WTC11 (cell line): Measurements from ENCODE around the gene ASCC1.

Experiments used
- ATF3 ChIP-seq: sonication (generic); formaldehyde crosslinking; conservative IDR thresholded peaks from 2 replicates; pipeline ENCODE4 v1.8.1; 2022; ENCODE audit warnings: mild to moderate bottlenecking, missing genetic modification reagents
- CREB1 ChIP-seq: sonication (generic); formaldehyde crosslinking; IDR thresholded peaks from 2 replicates; pipeline ENCODE4 v1.8.0; 2023; ENCODE audit warnings: mild to moderate bottlenecking, missing genetic modification reagents
- CTCF ChIP-seq: fragments of 200-600 bp; IDR thresholded peaks from 2 replicates; pipeline ENCODE4 v1.8.0; 2022; ENCODE audit warnings: antibody characterized with exemption
- HMGA2 ChIP-seq: fragments of 250-450 bp; sonication (Bioruptor Pico); IDR thresholded peaks from 2 replicates; pipeline ENCODE4 v1.4.0; 2021; ENCODE audit warnings: mild to moderate bottlenecking, moderate library complexity
- SP1 ChIP-seq: sonication (generic); formaldehyde crosslinking; conservative IDR thresholded peaks from 2 replicates; pipeline ENCODE4 v1.8.1; 2022; ENCODE audit warnings: missing genetic modification reagents
- ZNF121 ChIP-seq: sonication (generic); formaldehyde crosslinking; IDR thresholded peaks from 2 replicates; pipeline ENCODE4 v1.8.0; 2023; ENCODE audit warnings: missing genetic modification reagents
- TF ChIP-seq, protein P1 (sequence below): sonication (generic); formaldehyde crosslinking; IDR thresholded peaks from 2 replicates; pipeline ENCODE4 v1.8.0; 2022; ENCODE audit warnings: missing genetic modification reagents

GRCh38 chr10:72177454-72177853 is 38.6 kb downstream of the ASCC1 start:
- TF ChIP-seq CTCF (no peak), CREB1 (no peak), SP1 (CRISPR knock-in tag) (no peak), ATF3 (CRISPR knock-in tag) (no peak), HMGA2 (CRISPR knock-in tag) (no peak), ZNF121 (CRISPR knock-in tag) (no peak)
- TF ChIP-seq, protein P1, sequence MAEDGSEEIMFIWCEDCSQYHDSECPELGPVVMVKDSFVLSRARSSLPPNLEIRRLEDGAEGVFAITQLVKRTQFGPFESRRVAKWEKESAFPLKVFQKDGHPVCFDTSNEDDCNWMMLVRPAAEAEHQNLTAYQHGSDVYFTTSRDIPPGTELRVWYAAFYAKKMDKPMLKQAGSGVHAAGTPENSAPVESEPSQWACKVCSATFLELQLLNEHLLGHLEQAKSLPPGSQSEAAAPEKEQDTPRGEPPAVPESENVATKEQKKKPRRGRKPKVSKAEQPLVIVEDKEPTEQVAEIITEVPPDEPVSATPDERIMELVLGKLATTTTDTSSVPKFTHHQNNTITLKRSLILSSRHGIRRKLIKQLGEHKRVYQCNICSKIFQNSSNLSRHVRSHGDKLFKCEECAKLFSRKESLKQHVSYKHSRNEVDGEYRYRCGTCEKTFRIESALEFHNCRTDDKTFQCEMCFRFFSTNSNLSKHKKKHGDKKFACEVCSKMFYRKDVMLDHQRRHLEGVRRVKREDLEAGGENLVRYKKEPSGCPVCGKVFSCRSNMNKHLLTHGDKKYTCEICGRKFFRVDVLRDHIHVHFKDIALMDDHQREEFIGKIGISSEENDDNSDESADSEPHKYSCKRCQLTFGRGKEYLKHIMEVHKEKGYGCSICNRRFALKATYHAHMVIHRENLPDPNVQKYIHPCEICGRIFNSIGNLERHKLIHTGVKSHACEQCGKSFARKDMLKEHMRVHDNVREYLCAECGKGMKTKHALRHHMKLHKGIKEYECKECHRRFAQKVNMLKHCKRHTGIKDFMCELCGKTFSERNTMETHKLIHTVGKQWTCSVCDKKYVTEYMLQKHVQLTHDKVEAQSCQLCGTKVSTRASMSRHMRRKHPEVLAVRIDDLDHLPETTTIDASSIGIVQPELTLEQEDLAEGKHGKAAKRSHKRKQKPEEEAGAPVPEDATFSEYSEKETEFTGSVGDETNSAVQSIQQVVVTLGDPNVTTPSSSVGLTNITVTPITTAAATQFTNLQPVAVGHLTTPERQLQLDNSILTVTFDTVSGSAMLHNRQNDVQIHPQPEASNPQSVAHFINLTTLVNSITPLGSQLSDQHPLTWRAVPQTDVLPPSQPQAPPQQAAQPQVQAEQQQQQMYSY (CRISPR knock-in tag), result no peak
